ENCODE data around the gene EXOC6B.

DNA sequence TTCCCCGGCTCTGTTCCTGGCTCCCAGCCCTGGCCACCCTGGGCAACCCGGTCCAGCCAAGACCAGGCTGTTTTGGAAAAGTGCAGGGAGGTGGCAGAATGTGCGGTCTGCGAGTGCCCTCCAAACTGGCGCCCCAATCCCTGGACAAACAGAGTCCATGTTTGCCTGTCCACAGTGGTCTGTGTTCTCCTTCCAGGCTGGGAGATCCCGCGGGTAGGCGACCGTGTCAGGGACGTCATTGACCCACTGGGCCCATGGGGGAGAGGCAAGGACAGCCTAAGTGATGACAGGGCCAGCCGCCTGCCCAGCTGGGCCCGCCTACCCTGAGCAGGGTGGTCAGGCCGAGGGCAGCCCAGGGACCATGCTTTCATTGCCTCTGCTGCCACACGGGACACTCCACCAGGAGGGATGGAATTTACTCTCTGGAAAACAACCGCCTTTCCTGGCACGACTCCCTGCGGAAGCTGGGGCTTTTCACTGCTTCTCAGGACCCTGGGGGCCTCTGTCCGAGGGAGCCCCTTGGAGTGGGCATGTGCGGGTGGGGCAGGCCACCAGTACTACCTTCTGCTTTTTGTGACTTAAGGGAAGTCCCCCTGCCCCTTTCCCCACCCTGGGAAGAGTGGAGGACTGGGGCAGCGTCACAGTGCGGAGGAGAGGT is 698.3 kb downstream of the EXOC6B start:
- TF ChIP-seq EZH2 (IDR thresholded peaks at IDR 0.05) = no peak
- TF ChIP-seq POLR2AphosphoS5 (IDR thresholded peaks at IDR 0.05; ENCODE audit: borderline replicate concordance, low read depth, low read length) = no peak
- TF ChIP-seq FOXP2 (optimal IDR thresholded peaks at IDR 0.05; ENCODE audit: control extremely low read depth, extremely low read length, insufficient read depth) = no peak

Data from SK-N-MC (cell line).